Sigmoid colon (tissue), 4 donors: Measurements from ENCODE around the gene SLC1A2.

Experiments used
- EP300 ChIP-seq, 4 donors: sonication (generic); formaldehyde crosslinking; IDR thresholded peaks; one replicate each; pipeline ENCODE4 v1.6.1; 2017; ENCODE audit warnings: antibody characterized with exemption in 4 of 4
- POLR2A ChIP-seq, 2 donors: fragments of 450-650 bp; IDR thresholded peaks; one replicate each; pipeline ENCODE4 v1.6.1; 2016; ENCODE audit warnings: antibody characterized with exemption in 2 of 2, mild to moderate bottlenecking in 2 of 2, moderate library complexity in 2 of 2
- POLR2AphosphoS5 ChIP-seq, 4 donors: sonication (generic); formaldehyde crosslinking; IDR thresholded peaks; one replicate each; pipeline ENCODE4 v1.6.1; 2017; ENCODE audit warnings: antibody characterized with exemption in 4 of 4
- TF ChIP-seq, protein P1 (sequence below), 4 experiments: fragments of 450-650 bp in 3 of 4; fragments of 200-600 bp in 1 of 4; IDR thresholded peaks; one replicate each; pipeline ENCODE4 v1.5.1; 2016 to 2019; ENCODE audit warnings: antibody characterized with exemption in 4 of 4, mild to moderate bottlenecking in 3 of 4, moderate library complexity in 2 of 4

DNA sequence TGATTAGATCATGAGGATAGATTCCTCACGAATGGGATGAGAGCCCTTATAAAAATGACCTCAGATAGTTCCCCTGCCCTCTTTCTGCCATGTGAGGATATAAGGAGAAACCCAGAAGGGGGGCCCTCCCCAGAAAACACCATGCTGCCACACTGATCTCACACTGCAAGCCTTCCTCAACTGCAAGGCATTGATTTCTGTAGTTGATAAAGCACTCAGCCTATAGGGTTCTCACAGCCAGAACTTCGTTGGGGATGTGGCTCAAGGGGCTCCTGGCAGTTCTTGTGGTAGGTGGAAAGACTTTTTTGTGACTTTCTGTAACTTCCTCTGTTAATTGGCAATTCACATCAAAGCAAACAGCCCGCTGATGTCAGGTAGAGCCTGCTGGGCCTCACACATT, 171.5 kb downstream of the SLC1A2 start:
- TF ChIP-seq EP300 (IDR thresholded peaks at IDR 0.05) (no peak), POLR2A (IDR thresholded peaks at IDR 0.05) (no peak), POLR2AphosphoS5 (IDR thresholded peaks at IDR 0.05) (no peak)
- TF ChIP-seq, protein P1, sequence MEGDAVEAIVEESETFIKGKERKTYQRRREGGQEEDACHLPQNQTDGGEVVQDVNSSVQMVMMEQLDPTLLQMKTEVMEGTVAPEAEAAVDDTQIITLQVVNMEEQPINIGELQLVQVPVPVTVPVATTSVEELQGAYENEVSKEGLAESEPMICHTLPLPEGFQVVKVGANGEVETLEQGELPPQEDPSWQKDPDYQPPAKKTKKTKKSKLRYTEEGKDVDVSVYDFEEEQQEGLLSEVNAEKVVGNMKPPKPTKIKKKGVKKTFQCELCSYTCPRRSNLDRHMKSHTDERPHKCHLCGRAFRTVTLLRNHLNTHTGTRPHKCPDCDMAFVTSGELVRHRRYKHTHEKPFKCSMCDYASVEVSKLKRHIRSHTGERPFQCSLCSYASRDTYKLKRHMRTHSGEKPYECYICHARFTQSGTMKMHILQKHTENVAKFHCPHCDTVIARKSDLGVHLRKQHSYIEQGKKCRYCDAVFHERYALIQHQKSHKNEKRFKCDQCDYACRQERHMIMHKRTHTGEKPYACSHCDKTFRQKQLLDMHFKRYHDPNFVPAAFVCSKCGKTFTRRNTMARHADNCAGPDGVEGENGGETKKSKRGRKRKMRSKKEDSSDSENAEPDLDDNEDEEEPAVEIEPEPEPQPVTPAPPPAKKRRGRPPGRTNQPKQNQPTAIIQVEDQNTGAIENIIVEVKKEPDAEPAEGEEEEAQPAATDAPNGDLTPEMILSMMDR (IDR thresholded peaks at IDR 0.05), result no peak
